ENCODE measurements around the gene HYAL1. TPM values are rescaled to one million over a fixed set of nuclear protein-coding genes. Genes with fewer than 3 reads are reported as not detected.

HYAL1 gene
- total RNA-seq: 4.5 and 5.8 TPM in 2 replicates

GRCh38 chr3:50303013-50303815 is at the start of gene HYAL1:
TSS of gene HYAL1 (minus strand) at chr3:50303574. CDS start at chr3:50302956, 618 bp downstream.

GRCh38 chr3:50350527-50351322 is 47.4 kb upstream of the HYAL1 start, which contains the start of the genes CYB561D2 and NPRL2:
TSS of gene CYB561D2 (plus strand) at chr3:50350862. CDS start at chr3:50351434, 572 bp downstream.
TSS of gene NPRL2 (minus strand) at chr3:50350775. CDS start at chr3:50350652, 123 bp downstream.

GRCh38 chr3:50345586-50346234 is 42.3 kb upstream of the HYAL1 start, which contains the start of gene ZMYND10:
TSS of gene ZMYND10 (minus strand) at chr3:50345732. CDS start at chr3:50345579, 153 bp downstream.

GRCh38 chr3:50340448-50341329 is 37.3 kb upstream of the HYAL1 start, which contains the start of gene RASSF1:
TSS of gene RASSF1 (minus strand) at chr3:50340836. CDS start at chr3:50340805, 31 bp downstream.

GRCh38 chr3:50327943-50328691 is 24.7 kb upstream of the HYAL1 start, which contains the start of gene TUSC2:
TSS of gene TUSC2 (minus strand) at chr3:50328223. CDS start at chr3:50328099, 124 bp downstream.

GRCh38 chr3:50322386-50323091 is 19.2 kb upstream of the HYAL1 start, which contains the start of gene HYAL2:
TSS of gene HYAL2 (minus strand) at chr3:50322745. CDS start at chr3:50320489, 2,256 bp downstream.

GRCh38 chr3:50298836-50299637 is 4.3 kb downstream of the HYAL1 start, which contains the start of the genes HYAL3 and NAA80:
TSS of gene HYAL3 (minus strand) at chr3:50299405. CDS start at chr3:50295602, 3,803 bp downstream.
TSS of gene NAA80 (minus strand) at chr3:50299405. CDS start at chr3:50297463, 1,942 bp downstream.

GRCh38 chr3:50292159-50293078 is 11.0 kb downstream of the HYAL1 start, which contains the start of gene IFRD2:
TSS of gene IFRD2 (minus strand) at chr3:50292429. CDS start at chr3:50292274, 155 bp downstream.

GRCh38 chr3:50278880-50279224 is 24.5 kb downstream of the HYAL1 start, which contains the start of gene LSMEM2:
TSS of gene LSMEM2 (plus strand) at chr3:50279087. CDS start at chr3:50279114, 27 bp downstream.

GRCh38 chr3:50268703-50269451 is 34.5 kb downstream of the HYAL1 start, which contains the start of gene SEMA3B:
TSS of gene SEMA3B (plus strand) at chr3:50269147. CDS start at chr3:50269241, 94 bp downstream.

Other genes starting within 250 kb of the HYAL1 start
- gene RBM5, start 214.7 kb downstream of the HYAL1 start, total RNA-seq: 103 and 202 TPM in 2 replicates
- 37.3 and 205 TPM in 2 replicates for gene SEMA3F, start 148.2 kb downstream of the HYAL1 start, total RNA-seq
- gene GNAT1, start 112.0 kb downstream of the HYAL1 start, total RNA-seq: not detected in 2 replicates
- not detected in 2 replicates for gene SLC38A3, start 98.3 kb downstream of the HYAL1 start, total RNA-seq
- 82.7 and 168 TPM in 2 replicates for gene GNAI2, start 67.4 kb downstream of the HYAL1 start, total RNA-seq
- gene SEMA3B, start 34.4 kb downstream of the HYAL1 start, total RNA-seq: 5.1 and 7.5 TPM in 2 replicates
- gene LSMEM2, start 24.5 kb downstream of the HYAL1 start, total RNA-seq: not detected in 2 replicates
- 117 and 171 TPM in 2 replicates for gene IFRD2, start 11.1 kb downstream of the HYAL1 start, total RNA-seq
- gene HYAL3, start 4.2 kb downstream of the HYAL1 start, total RNA-seq: 8.4 and 8.5 TPM in 2 replicates
- 2.7 and 2.9 TPM in 2 replicates for gene NAA80, start 4.2 kb downstream of the HYAL1 start, total RNA-seq
- 59.1 and 76.5 TPM in 2 replicates for gene HYAL2, start 19.2 kb upstream of the HYAL1 start, total RNA-seq
- gene TUSC2, start 24.6 kb upstream of the HYAL1 start, total RNA-seq: 15.7 and 26.0 TPM in 2 replicates
- 14.9 and 19.8 TPM in 2 replicates for gene RASSF1, start 37.3 kb upstream of the HYAL1 start, total RNA-seq
- 0.21 and 0.34 TPM in 2 replicates for gene ZMYND10, start 42.2 kb upstream of the HYAL1 start, total RNA-seq
- 11.3 and 14.7 TPM in 2 replicates for gene NPRL2, start 47.2 kb upstream of the HYAL1 start, total RNA-seq
- gene CYB561D2, start 47.3 kb upstream of the HYAL1 start, total RNA-seq: 13.7 and 14.2 TPM in 2 replicates
- gene TMEM115, start 55.9 kb upstream of the HYAL1 start, total RNA-seq: 28.0 and 33.0 TPM in 2 replicates
- gene CACNA2D2, start 200.1 kb upstream of the HYAL1 start, total RNA-seq: under 0.01 TPM in 1 of 2 replicates, not detected in the other

Data from nasal cavity respiratory epithelium epithelial cell of viscerocranial mucosa (primary cell).